Measurements from ENCODE around the gene RAD51B.

DNA sequence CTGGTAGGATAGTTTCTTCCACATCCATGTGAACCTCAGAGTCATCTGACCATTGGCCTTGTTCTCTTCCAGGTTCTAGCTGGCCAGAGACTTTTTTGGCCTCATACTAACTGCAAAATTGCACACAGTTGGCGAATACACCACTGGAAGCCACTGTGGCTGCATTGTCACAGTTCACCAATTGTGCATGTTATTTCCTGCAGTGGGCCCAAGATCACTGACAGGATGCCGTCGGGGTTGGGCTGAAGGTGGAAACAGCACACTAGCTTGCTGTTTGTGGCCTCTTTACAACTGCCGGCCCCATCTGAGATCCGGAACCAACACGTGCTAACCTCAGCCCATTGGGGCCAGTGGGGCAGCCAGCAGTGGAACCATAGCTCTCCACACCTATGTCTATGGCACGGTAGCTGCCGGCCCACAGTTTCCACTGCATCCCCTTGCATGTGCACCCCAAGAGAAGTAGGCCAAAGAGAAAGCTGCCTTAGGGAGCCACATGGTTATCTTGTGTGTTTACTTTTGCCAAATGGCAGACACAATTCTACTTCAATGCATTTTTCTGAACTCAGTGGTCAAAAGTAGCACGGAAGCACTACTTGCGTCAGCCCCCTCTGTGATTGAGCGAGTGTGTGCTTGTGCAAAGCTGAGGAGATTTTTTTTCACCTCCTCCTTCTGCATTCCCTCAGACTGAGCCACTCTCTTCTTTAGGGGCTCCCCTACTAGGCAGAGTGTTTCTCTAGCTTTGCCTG, 464.0 kb downstream of the RAD51B start:
- TF ChIP-seq POLR2A (IDR thresholded peaks at IDR 0.05) = no peak
- TF ChIP-seq, protein P1, sequence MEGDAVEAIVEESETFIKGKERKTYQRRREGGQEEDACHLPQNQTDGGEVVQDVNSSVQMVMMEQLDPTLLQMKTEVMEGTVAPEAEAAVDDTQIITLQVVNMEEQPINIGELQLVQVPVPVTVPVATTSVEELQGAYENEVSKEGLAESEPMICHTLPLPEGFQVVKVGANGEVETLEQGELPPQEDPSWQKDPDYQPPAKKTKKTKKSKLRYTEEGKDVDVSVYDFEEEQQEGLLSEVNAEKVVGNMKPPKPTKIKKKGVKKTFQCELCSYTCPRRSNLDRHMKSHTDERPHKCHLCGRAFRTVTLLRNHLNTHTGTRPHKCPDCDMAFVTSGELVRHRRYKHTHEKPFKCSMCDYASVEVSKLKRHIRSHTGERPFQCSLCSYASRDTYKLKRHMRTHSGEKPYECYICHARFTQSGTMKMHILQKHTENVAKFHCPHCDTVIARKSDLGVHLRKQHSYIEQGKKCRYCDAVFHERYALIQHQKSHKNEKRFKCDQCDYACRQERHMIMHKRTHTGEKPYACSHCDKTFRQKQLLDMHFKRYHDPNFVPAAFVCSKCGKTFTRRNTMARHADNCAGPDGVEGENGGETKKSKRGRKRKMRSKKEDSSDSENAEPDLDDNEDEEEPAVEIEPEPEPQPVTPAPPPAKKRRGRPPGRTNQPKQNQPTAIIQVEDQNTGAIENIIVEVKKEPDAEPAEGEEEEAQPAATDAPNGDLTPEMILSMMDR (IDR thresholded peaks at IDR 0.05) = no peak
- TF ChIP-seq EP300 (IDR thresholded peaks at IDR 0.05) = peak in 1 of 2 donors; percentile 31

Measured in tibial nerve (tissue), 4 donors.